Upper lobe of left lung (tissue), 4 donors: Measurements from ENCODE around the gene CHST11.

Experiments
- CTCF ChIP-seq, 6 experiments: fragments of 450-650 bp in 4 of 6; fragments of 200-600 bp in 2 of 6; sonication (generic) in 2 of 6; IDR thresholded peaks; one replicate each; pipeline ENCODE4 v1.5.1; 2016 to 2019; ENCODE audit warnings: antibody characterized with exemption in 6 of 6
- EP300 ChIP-seq, 4 donors: sonication (generic); formaldehyde crosslinking; IDR thresholded peaks; one replicate each; pipeline ENCODE4 v1.5.1; 2017; ENCODE audit warnings: antibody characterized with exemption in 4 of 4, control low read depth in 2 of 4
- POLR2A ChIP-seq, 4 donors: fragments of 450-650 bp; IDR thresholded peaks; one replicate each; pipeline ENCODE4 v1.5.1; 2016 to 2017; ENCODE audit warnings: antibody characterized with exemption in 4 of 4, mild to moderate bottlenecking in 2 of 4
- POLR2AphosphoS5 ChIP-seq, 2 donors: sonication (generic); formaldehyde crosslinking; IDR thresholded peaks; one replicate each; pipeline ENCODE4 v1.5.1; 2017; ENCODE audit warnings: antibody characterized with exemption in 2 of 2

- TF ChIP-seq CTCF (IDR thresholded peaks at IDR 0.05) (no peak), POLR2A (IDR thresholded peaks at IDR 0.05) (no peak), POLR2AphosphoS5 (IDR thresholded peaks at IDR 0.05) (no peak), EP300 (IDR thresholded peaks at IDR 0.05) (no peak)
Measured at GRCh38 chr12:104665296-104665695, 208.5 kb downstream of the CHST11 start.
